ENCODE measurements around the gene KAZN.

The KAZN gene

GRCh38 chr1:14666373-14666772 lies 67.9 kb downstream of the KAZN start:
- Histone ChIP-seq H3K9ac (ENCODE audit: low read length) (no peak overlapping the region), H3F3A (ENCODE audit: insufficient read depth, low read length) (no peaks in the 10 kb centered on the region), H4K20me1 (ENCODE audit: insufficient read depth, low read length) (no peaks in the 10 kb centered on the region), H3K36me3 (ENCODE audit: insufficient read depth, low read length) (no peaks in the 10 kb centered on the region), H3K4me2 (ENCODE audit: low read length) (no peak overlapping the region), H3K27me3 (ENCODE audit: insufficient read depth, low read length) (no peaks in the 10 kb centered on the region), H3K4me1 (ENCODE audit: insufficient read depth, low read length, severe bottlenecking) (peaks cover 73% of the 10 kb centered on the region), H3K4me3 (ENCODE audit: low read depth, low read length, poor library complexity, severe bottlenecking) (no peak overlapping the region), H3K79me2 (ENCODE audit: insufficient read depth, low read length) (no peaks in the 10 kb centered on the region), H3K9me2 (ENCODE audit: low read depth, low read length) (no peaks in the 10 kb centered on the region), H2AFZ (ENCODE audit: low read length) (no peak overlapping the region), H3K9me3 (ENCODE audit: low read length) (no peaks in the 10 kb centered on the region), H3K27ac (ENCODE audit: low read depth, low read length, poor library complexity, severe bottlenecking) (no peak overlapping the region)
- no peak for TF ChIP-seq EZH2 (IDR thresholded peaks at IDR 0.05; ENCODE audit: borderline replicate concordance, low read length)
- TF ChIP-seq CTCF (IDR thresholded peaks at IDR 0.05; ENCODE audit: low read length): no peak

- no peaks in the 10 kb centered on the region for H4K20me1 ChIP-seq (ENCODE audit: insufficient read depth, low read length)
- no peaks in the 10 kb centered on the region for H3F3A ChIP-seq (ENCODE audit: insufficient read depth, low read length)
- no peaks in the 10 kb centered on the region for H3K79me2 ChIP-seq (ENCODE audit: insufficient read depth, low read length)
- H3K4me2 ChIP-seq (ENCODE audit: low read length): no peak overlapping the region; the same call in 1 of the 2 replicates
- H3K36me3 ChIP-seq (ENCODE audit: insufficient read depth, low read length): no peaks in the 10 kb centered on the region
- H3K27ac ChIP-seq (ENCODE audit: low read depth, low read length, poor library complexity, severe bottlenecking): peak overlapping the region; percentile 97
- peaks cover 74% of the 10 kb centered on the region for H3K4me1 ChIP-seq (ENCODE audit: insufficient read depth, low read length, severe bottlenecking)
- H3K4me3 ChIP-seq (ENCODE audit: low read depth, low read length, poor library complexity, severe bottlenecking): no peak overlapping the region
- no peak for TF ChIP-seq EZH2 (IDR thresholded peaks at IDR 0.05; ENCODE audit: borderline replicate concordance, low read length)
- no peak for TF ChIP-seq CTCF (IDR thresholded peaks at IDR 0.05; ENCODE audit: low read length)
- no peaks in the 10 kb centered on the region for H3K27me3 ChIP-seq (ENCODE audit: insufficient read depth, low read length)
- no peak overlapping the region for H3K9ac ChIP-seq (ENCODE audit: low read length)
- no peak overlapping the region for H2AFZ ChIP-seq (ENCODE audit: low read length)
- H3K9me3 ChIP-seq (ENCODE audit: low read length): no peaks in the 10 kb centered on the region
- no peaks in the 10 kb centered on the region for H3K9me2 ChIP-seq (ENCODE audit: low read depth, low read length)
These were observed 68.6 kb downstream of the KAZN start for GRCh38 chr1:14666962-14667650.

- Histone ChIP-seq H3K4me2 (ENCODE audit: low read length) (no peak overlapping the region; the same call in 1 of the 2 replicates), H2AFZ (ENCODE audit: low read length) (no peak overlapping the region)
These were observed 69.1 kb downstream of the KAZN start for GRCh38 chr1:14667651-14667984.

More at GRCh38 chr1:14667651-14667984, 69.1 kb downstream of the KAZN start:
- no peaks in the 10 kb centered on the region for H3K9me2 ChIP-seq (ENCODE audit: low read depth, low read length)
- H3K36me3 ChIP-seq (ENCODE audit: insufficient read depth, low read length): no peaks in the 10 kb centered on the region
- no peaks in the 10 kb centered on the region for H3K27me3 ChIP-seq (ENCODE audit: insufficient read depth, low read length)
- no peaks in the 10 kb centered on the region for H3F3A ChIP-seq (ENCODE audit: insufficient read depth, low read length)
- H3K4me1 ChIP-seq (ENCODE audit: insufficient read depth, low read length, severe bottlenecking): peaks cover 74% of the 10 kb centered on the region
- H3K9me3 ChIP-seq (ENCODE audit: low read length): no peaks in the 10 kb centered on the region
- TF ChIP-seq EZH2 (IDR thresholded peaks at IDR 0.05; ENCODE audit: borderline replicate concordance, low read length) (no peak), CTCF (IDR thresholded peaks at IDR 0.05; ENCODE audit: low read length) (no peak)
- peak overlapping the region; percentile 27; the same call in 1 of the 2 replicates for H3K9ac ChIP-seq (ENCODE audit: low read length)
- H3K4me3 ChIP-seq (ENCODE audit: low read depth, low read length, poor library complexity, severe bottlenecking): no peak overlapping the region
- H3K79me2 ChIP-seq (ENCODE audit: insufficient read depth, low read length): no peaks in the 10 kb centered on the region
- no peaks in the 10 kb centered on the region for H4K20me1 ChIP-seq (ENCODE audit: insufficient read depth, low read length)
- H3K27ac ChIP-seq (ENCODE audit: low read depth, low read length, poor library complexity, severe bottlenecking): peak overlapping the region; percentile 97
